ENCODE results near the gene EID2. TPM values are rescaled to one million over a fixed set of nuclear protein-coding genes. Genes with fewer than 3 reads are reported as not detected.

Gene EID2
- total and polyA plus RNA-seq, 2 of the 8 experiments (the other 6 are each of a cell fraction or from before 2014, with no cell fraction given), result 7.8 to 29.6 TPM

GRCh38 chr19:39531834-39532232 is 8.1 kb downstream of the EID2 start (continued):
- TF ChIP-seq FOSL1 (IDR thresholded peaks at IDR 0.05; ENCODE audit: insufficient read depth, low read depth, low read length), result no peak
- TF ChIP-seq CEBPB (IDR thresholded peaks at IDR 0.05; ENCODE audit: low read depth, low read length), result no peak
- TF ChIP-seq BRCA1 (IDR thresholded peaks at IDR 0.05; ENCODE audit: low read depth, low read length), result no peak
- no peak for TF ChIP-seq MAFK (IDR thresholded peaks at IDR 0.05; ENCODE audit: low read depth, low read length)
- no peak for TF ChIP-seq GABPA (IDR thresholded peaks at IDR 0.05; ENCODE audit: borderline replicate concordance, insufficient read depth, low read length)
- no peak for TF ChIP-seq SUZ12 (IDR thresholded peaks at IDR 0.05; ENCODE audit: low read length)
- no peak for TF ChIP-seq ZNF274 (IDR thresholded peaks at IDR 0.05; ENCODE audit: borderline replicate concordance, extremely low read depth, low read length)
- no peak for TF ChIP-seq TAF7 (optimal IDR thresholded peaks at IDR 0.05; ENCODE audit: borderline replicate concordance, low read depth, low read length)
- no peak for TF ChIP-seq GTF2F1 (IDR thresholded peaks at IDR 0.05; ENCODE audit: borderline replicate concordance, low read depth, low read length)
